Upper lobe of left lung (tissue), 6 donors: ENCODE results near the gene CARS2. TPM values are rescaled to one million over a fixed set of nuclear protein-coding genes. Genes with fewer than 3 reads are reported as not detected.
"Not testable (repeated sequence)": the region's sequence is repeated elsewhere in the genome, so short reads cannot be mapped to it uniquely, and the experiment has no call there.

Source experiments
- ATAC-seq, 2 donors: fragments of 200-7000 bp; cut with Tn5 transposase; one replicate each; pipeline ENCODE4 v1.9.1; 2022; ENCODE audit warnings: mild to moderate bottlenecking in 2 of 2, moderate library complexity in 2 of 2; ENCODE audit not compliant: low FRiP score in 2 of 2
- DNase-seq, 2 donors: peaks; one replicate each; pipeline ENCODE4 v3.0.0-alpha.2; 2019 to 2020
- H3K27ac ChIP-seq, 4 donors: fragments of 200-600 bp; sonication (generic); one replicate each; pipeline ENCODE4 v1.5.1; 2016 to 2019
- H3K27me3 ChIP-seq, 4 donors: fragments of 200-600 bp; sonication (generic); one replicate each; pipeline ENCODE4 v1.5.1; 2017 to 2019
- H3K36me3 ChIP-seq, 4 donors: fragments of 200-600 bp; sonication (generic); one replicate each; pipeline ENCODE4 v1.5.1; 2016 to 2019
- H3K4me1 ChIP-seq, 4 donors: fragments of 200-600 bp; sonication (generic); one replicate each; pipeline ENCODE4 v1.5.1; 2018 to 2019
- H3K4me3 ChIP-seq, 4 donors: fragments of 200-600 bp; sonication (generic); one replicate each; pipeline ENCODE4 v1.5.1; 2017 to 2019; ENCODE audit warnings: mild to moderate bottlenecking in 2 of 4, moderate library complexity in 1 of 4
- H3K9me3 ChIP-seq, 4 donors: fragments of 200-600 bp; sonication (generic); one replicate each; pipeline ENCODE4 v1.5.1; 2018 to 2019
- EP300 ChIP-seq, 4 donors: sonication (generic); formaldehyde crosslinking; IDR thresholded peaks; one replicate each; pipeline ENCODE4 v1.5.1; 2017; ENCODE audit warnings: antibody characterized with exemption in 4 of 4, control low read depth in 2 of 4
- POLR2A ChIP-seq, 4 donors: fragments of 450-650 bp; IDR thresholded peaks; one replicate each; pipeline ENCODE4 v1.5.1; 2016 to 2017; ENCODE audit warnings: antibody characterized with exemption in 4 of 4, mild to moderate bottlenecking in 2 of 4
- POLR2AphosphoS5 ChIP-seq, 2 donors: sonication (generic); formaldehyde crosslinking; IDR thresholded peaks; one replicate each; pipeline ENCODE4 v1.5.1; 2017; ENCODE audit warnings: antibody characterized with exemption in 2 of 2
- WGBS, 2 donors: methylation state at CpG; one replicate each; pipeline ENCODE4 v1.1.5; 2017 to 2018; 5-methylcytosine and 5-hydroxymethylcytosine counted together
- total RNA-seq, 6 donors: library from RNA; depleted of rRNA in 4 of 6; stranded (reverse); fragments of >200 nt in 4 of 6; gene quantifications; one replicate each; pipeline versions ENCODE4 v1.1.0 to v1.2.1, GENCODE V29; 2016 to 2021
- TF ChIP-seq, protein P1 (sequence below), 6 experiments: fragments of 450-650 bp in 4 of 6; fragments of 200-600 bp in 2 of 6; sonication (generic) in 2 of 6; IDR thresholded peaks; one replicate each; pipeline ENCODE4 v1.5.1; 2016 to 2019; ENCODE audit warnings: antibody characterized with exemption in 6 of 6
- donor health status: DM: no; HTN: no; CAD: no; lungs with moderate emphysema.
- donor health status: DM: no; HTN: yes; CAD: no; lungs with severe emphysema.

CARS2 gene
- total RNA-seq, 6 donors from 2014 or later, result 53.2 to 107 (median 63.0) TPM

DNA sequence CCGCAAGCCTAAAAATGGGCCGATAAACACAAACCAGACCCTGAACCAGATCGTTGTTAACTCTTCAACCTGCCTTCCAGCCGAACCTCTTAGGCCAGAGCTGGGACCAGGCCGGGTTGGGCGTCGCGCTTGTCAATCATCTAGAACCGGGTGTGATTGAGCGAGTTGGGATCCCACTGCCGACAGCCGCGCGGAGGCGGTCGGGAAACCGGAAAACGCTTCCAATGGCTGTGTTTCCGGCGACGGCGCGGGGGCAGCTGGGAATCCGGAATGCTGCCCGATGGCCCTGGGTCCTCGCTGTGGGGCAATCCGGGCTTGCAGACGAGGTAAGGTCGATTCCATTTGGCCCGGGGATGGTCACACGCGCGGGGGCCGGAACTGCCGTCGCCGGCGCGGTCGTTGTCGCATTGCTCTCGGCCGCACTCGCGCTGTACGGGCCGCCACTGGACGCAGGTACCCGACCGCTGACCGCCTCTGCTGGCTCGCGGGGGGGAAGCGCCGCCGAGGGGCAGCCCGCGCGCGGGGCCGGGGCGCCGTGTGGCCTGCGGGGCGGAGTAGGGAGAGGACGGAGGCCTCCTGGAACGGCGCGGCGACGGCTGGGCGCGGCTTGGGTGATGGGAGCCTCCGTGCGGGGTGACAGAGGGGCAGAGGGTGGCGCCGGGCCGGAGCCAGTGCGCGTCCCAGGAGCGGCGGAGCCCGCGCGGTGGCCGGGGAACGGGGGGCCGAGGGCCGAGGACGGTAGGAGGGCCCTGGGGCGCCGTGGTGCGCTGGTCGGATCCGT, 90.4 kb downstream of the CARS2 start, which contains the start of gene NAXD:
Gene NAXD, plus strand, starts transcription at position 224 of the 781 bp plus-strand sequence. Its CDS starts 57 bp downstream, at position 281.
- Histone ChIP-seq H3K4me1 (peaks cover 20 to 27% (median 24%) of the 10 kb centered on the region in 4 donors), H3K27me3 (no peaks in the 10 kb centered on the region), H3K27ac (peak within 1 kb of the TSS; percentile 88 to 95 (median 92)), H3K36me3 (no peaks in the 10 kb centered on the region), H3K4me3 (peak within 1 kb of the TSS; percentile 77 to 89 (median 84)), H3K9me3 (no peaks in the 10 kb centered on the region)
- WGBS, 2 donors, result 3% methylated on average over 53 of the region's 95 CpGs; no CpG with 5 or more reads in 1 of the 2 donors
- ATAC-seq (peak; percentile 94 to 96), DNase-seq (peak; percentile 93 to 96)
- TF ChIP-seq POLR2AphosphoS5 (IDR thresholded peaks at IDR 0.05) (peak; percentile 57 to 87), EP300 (IDR thresholded peaks at IDR 0.05) (peak in 1 of 4 donors; percentile 20), POLR2A (IDR thresholded peaks at IDR 0.05) (peak in 2 of 4 donors; percentile 57 to 74)
- TF ChIP-seq, protein P1, sequence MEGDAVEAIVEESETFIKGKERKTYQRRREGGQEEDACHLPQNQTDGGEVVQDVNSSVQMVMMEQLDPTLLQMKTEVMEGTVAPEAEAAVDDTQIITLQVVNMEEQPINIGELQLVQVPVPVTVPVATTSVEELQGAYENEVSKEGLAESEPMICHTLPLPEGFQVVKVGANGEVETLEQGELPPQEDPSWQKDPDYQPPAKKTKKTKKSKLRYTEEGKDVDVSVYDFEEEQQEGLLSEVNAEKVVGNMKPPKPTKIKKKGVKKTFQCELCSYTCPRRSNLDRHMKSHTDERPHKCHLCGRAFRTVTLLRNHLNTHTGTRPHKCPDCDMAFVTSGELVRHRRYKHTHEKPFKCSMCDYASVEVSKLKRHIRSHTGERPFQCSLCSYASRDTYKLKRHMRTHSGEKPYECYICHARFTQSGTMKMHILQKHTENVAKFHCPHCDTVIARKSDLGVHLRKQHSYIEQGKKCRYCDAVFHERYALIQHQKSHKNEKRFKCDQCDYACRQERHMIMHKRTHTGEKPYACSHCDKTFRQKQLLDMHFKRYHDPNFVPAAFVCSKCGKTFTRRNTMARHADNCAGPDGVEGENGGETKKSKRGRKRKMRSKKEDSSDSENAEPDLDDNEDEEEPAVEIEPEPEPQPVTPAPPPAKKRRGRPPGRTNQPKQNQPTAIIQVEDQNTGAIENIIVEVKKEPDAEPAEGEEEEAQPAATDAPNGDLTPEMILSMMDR (IDR thresholded peaks at IDR 0.05), result peak in 3 of 6 experiments; percentile 17 to 25 (median 22)

DNA sequence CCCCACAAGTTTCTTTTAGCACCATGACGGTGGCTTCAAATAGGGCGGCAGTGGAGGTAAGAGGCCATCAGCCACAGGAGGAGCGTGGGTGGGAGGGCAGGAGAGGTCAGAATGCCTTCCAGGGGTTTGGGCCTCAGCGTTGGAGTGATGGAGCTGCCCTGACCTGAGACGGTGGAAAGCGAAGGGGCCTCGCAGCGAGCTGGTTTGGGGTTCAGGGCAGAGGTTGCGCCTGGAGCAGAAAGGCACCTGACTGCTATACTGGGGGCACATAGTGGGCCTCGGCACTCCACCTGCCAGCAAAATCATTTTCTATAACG, 91.0 kb downstream of the CARS2 start:
- Histone ChIP-seq H3K4me3 (peak overlapping the region in 3 of 4 donors; percentile 77 to 86 (median 81)), H3K27me3 (no peaks in the 10 kb centered on the region), H3K9me3 (no peaks in the 10 kb centered on the region), H3K4me1 (peaks cover 20 to 27% (median 24%) of the 10 kb centered on the region in 4 donors), H3K27ac (peak overlapping the region; percentile 88 to 95 (median 92)), H3K36me3 (no peaks in the 10 kb centered on the region)
- 86 to 89% methylated on average over 10 to 11 of the region's 11 CpGs for WGBS, 2 donors
- DNase-seq, result peak in 1 of 2 donors; percentile 43
- ATAC-seq, result peak in 1 of 2 donors; percentile 27
- TF ChIP-seq EP300 (IDR thresholded peaks at IDR 0.05) (no peak), POLR2A (IDR thresholded peaks at IDR 0.05) (no peak), POLR2AphosphoS5 (IDR thresholded peaks at IDR 0.05) (no peak)
- TF ChIP-seq, protein P1 (IDR thresholded peaks at IDR 0.05), result no peak

DNA sequence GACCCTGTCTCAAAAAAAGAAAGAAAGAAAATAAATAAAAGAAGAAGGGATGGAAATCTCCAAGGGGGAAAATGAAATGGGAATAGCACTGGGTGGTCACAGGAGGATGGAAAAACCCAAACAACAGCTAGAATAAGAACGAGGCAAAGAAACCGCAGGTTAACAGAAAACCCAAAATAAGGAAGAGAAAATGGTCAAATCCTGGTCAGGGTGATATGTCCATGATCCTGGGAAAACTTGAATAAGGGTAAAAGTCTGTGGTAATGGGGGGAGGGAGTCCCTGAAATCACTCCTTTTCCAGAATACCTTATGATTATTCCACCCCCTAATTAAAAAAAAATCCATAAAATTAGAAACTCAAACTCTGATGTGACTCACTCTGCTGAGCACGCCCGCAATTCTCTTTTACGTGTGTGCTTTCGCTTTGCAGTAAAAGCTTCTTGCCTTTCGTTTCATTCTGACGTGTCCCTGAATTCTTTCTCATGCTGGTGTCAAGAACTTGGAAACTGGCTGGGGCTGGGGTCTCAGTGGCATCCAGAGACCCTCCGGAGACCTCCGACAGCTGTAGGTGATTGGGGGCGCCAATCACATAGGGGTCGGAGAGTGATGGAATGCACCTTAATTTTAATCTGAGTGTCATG, 94.8 kb downstream of the CARS2 start:
- WGBS, 2 donors, result 82 to 92% methylated on average over 12 of the region's 12 CpGs
- H3K27ac ChIP-seq, result no peak overlapping the region
- H3K4me3 ChIP-seq, result no peak overlapping the region
- peaks cover 0 to 6% (median 5%) of the 10 kb centered on the region in 4 donors for H3K4me1 ChIP-seq
- no peaks in the 10 kb centered on the region for H3K27me3 ChIP-seq
- H3K9me3 ChIP-seq, result no peaks in the 10 kb centered on the region
- H3K36me3 ChIP-seq, result no peaks in the 10 kb centered on the region
- TF ChIP-seq POLR2AphosphoS5 (IDR thresholded peaks at IDR 0.05), result no peak
- TF ChIP-seq EP300 (IDR thresholded peaks at IDR 0.05), result no peak
- TF ChIP-seq, protein P1 (IDR thresholded peaks at IDR 0.05), result no peak
- no peak for TF ChIP-seq POLR2A (IDR thresholded peaks at IDR 0.05)
- no peak for ATAC-seq
- no peak for DNase-seq

DNA sequence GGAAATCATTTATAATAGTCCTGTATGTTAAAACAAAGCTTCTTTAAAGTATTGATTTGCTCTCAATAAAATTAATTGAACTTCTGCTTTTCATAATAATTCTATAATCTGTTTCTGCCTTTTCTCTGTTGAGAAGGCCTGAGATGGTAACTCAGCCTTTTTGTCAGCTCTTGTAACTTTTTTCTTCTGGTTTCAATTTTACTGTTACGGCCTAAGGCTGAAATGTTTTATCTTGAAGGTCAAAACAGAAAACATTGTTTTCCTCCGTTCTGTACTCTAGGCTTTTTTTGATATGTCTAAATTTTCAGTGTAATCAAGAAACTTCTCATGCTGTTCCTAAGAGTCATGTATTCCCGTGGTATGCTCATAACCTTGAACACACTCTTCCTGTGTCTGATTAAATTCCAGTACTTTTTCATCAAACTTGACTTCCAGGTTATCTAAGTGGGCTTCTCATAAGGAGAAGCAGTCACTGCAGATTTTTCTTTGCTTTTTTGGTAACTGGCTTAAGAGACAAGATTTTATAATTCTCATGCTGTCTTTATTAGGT, 98.2 kb downstream of the CARS2 start:
- DNase-seq (no peak), ATAC-seq (no peak)
- H3K36me3 ChIP-seq, result no peaks in the 10 kb centered on the region
- H3K27me3 ChIP-seq, result no peaks in the 10 kb centered on the region
- TF ChIP-seq, protein P1 (IDR thresholded peaks at IDR 0.05), result no peak
- TF ChIP-seq POLR2A (IDR thresholded peaks at IDR 0.05), result no peak
- TF ChIP-seq POLR2AphosphoS5 (IDR thresholded peaks at IDR 0.05), result no peak
- TF ChIP-seq EP300 (IDR thresholded peaks at IDR 0.05), result no peak
- no peaks in the 10 kb centered on the region for H3K4me1 ChIP-seq
- 72 to 86% methylated on average over 3 of the region's 3 CpGs for WGBS, 2 donors
- no peaks in the 10 kb centered on the region for H3K9me3 ChIP-seq
- no peak overlapping the region for H3K27ac ChIP-seq
- no peak overlapping the region for H3K4me3 ChIP-seq

DNA sequence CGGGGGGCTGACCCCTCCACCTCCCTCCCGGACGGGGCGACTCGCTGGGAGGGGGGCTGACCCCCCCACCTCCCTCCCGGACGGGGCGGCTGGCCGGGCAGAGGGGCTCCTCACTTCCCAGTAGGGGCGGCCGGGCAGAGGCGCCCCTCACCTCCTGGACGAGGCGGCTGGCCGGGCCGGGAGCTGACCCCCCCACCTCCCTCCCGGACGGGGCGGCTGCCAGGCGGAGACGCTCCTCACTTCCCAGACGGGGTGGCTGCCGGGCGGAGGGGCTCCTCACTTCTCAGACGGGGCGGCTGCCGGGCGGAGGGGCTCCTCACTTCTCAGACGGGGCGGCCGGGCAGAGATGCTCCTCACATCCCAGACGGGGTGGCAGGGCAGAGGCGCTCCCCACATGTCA, 99.6 kb downstream of the CARS2 start:
- peak in 1 of 2 donors; percentile 36 for DNase-seq
- H3K27ac ChIP-seq, ATAC-seq, H3K9me3 ChIP-seq, H3K36me3 ChIP-seq, H3K27me3 ChIP-seq, H3K4me1 ChIP-seq, H3K4me3 ChIP-seq: not testable (repeated sequence)
- 98% methylated on average over 9 of the region's 33 CpGs; no CpG with 5 or more reads in 1 of the 2 donors for whole genome bisulfite sequencing, 2 donors
